H1 (cell line): Measurements from ENCODE around the gene MMP19. TPM values are rescaled to one million over a fixed set of nuclear protein-coding genes. Genes with fewer than 3 reads are reported as not detected.

Experiments
- CTCF ChIA-PET: fragments of 300-600 bp; sonication (Branson Sonifier 250); formaldehyde crosslinking; loops from one replicate; lab custom pipeline; 2021; ENCODE audit not compliant: partially characterized antibody; lab: Charles Lee
- POLR2A ChIA-PET: fragments of 300-600 bp; sonication (Branson Sonifier 250); formaldehyde crosslinking; loops from one replicate; lab custom pipeline; 2021; ENCODE audit warnings: inconsistent platforms; ENCODE audit not compliant: partially characterized antibody; lab: Charles Lee
- DNase-seq, 2 experiments: peaks; one replicate each; pipeline versions ENCODE4 v3.0.0 to v3.0.0-alpha.2; 2010 to 2022; ENCODE audit warnings: low spot score in 2 of 2, low read depth in 1 of 2, mixed read lengths in 1 of 2
- FAIRE-seq: peaks from 2 replicates; lab custom pipeline; 2011; peaks lifted over from hg19 to GRCh38; lab: Jason Lieb, UNC
- H2AFZ ChIP-seq: 2 replicates; pipeline ENCODE4 v1.8.1; 2012; ENCODE audit warnings: low read length, inconsistent platforms
- H2AK5ac ChIP-seq: 2 replicates; pipeline ENCODE4 v1.6.1; 2013; ENCODE audit warnings: low read depth, low read length
- H2BK120ac ChIP-seq: replicated peaks from 2 replicates; pipeline ENCODE3; 2013; ENCODE audit warnings: low read depth, low read length, inconsistent platforms
- H2BK12ac ChIP-seq: 2 replicates; pipeline ENCODE4 v1.6.1; 2013; ENCODE audit warnings: low read depth, low read length
- H2BK15ac ChIP-seq: 2 replicates; pipeline ENCODE4 v1.6.1; 2013; ENCODE audit warnings: low read length
- H2BK20ac ChIP-seq: 2 replicates; pipeline ENCODE4 v1.6.1; 2013; ENCODE audit warnings: low read length
- H2BK5ac ChIP-seq: 2 replicates; pipeline ENCODE4 v1.6.1; 2013; ENCODE audit warnings: low read depth, low read length
- H3K14ac ChIP-seq: 2 replicates; pipeline ENCODE4 v1.6.1; 2013; ENCODE audit warnings: inconsistent platforms; ENCODE audit not compliant: insufficient read length
- H3K18ac ChIP-seq: 2 replicates; pipeline ENCODE4 v1.6.1; 2013; ENCODE audit warnings: low read length; ENCODE audit errors: extremely low read depth
- H3K23ac ChIP-seq: 2 replicates; pipeline ENCODE4 v1.6.1; 2013; ENCODE audit warnings: inconsistent platforms; ENCODE audit not compliant: insufficient read length
- H3K23me2 ChIP-seq: 2 replicates; pipeline ENCODE4 v1.6.1; 2013; ENCODE audit warnings: low read depth, low read length
- H3K27ac ChIP-seq: 2 replicates; pipeline ENCODE4 v1.6.1; 2011; ENCODE audit warnings: low read depth, low read length, inconsistent platforms
- H3K27me3 ChIP-seq, 4 experiments: replicated peaks in 1 of 4; 1 replicate in 1 of 4; 2 replicates in 3 of 4; pipeline versions ENCODE4 v1.6.1 to v1.8.1; 2011 to 2013; ENCODE audit warnings: low read length in 3 of 4, mild to moderate bottlenecking in 3 of 4, inconsistent platforms in 2 of 4, mixed read lengths in 2 of 4, moderate library complexity in 1 of 4; ENCODE audit not compliant: control insufficient read depth in 3 of 4, insufficient read depth in 3 of 4; ENCODE audit errors: extremely low read depth in 1 of 4
- H3K36me3 ChIP-seq, 4 experiments: 2 replicates each; pipeline versions ENCODE4 v1.6.1 to v1.8.1; 2011 to 2013; ENCODE audit warnings: mild to moderate bottlenecking in 4 of 4, low read length in 3 of 4, moderate library complexity in 2 of 4, control low read depth in 1 of 4, inconsistent platforms in 1 of 4; ENCODE audit not compliant: insufficient read depth in 4 of 4, control insufficient read depth in 2 of 4
- H3K4ac ChIP-seq: replicated peaks from 2 replicates; pipeline ENCODE3; 2013; ENCODE audit warnings: low read length, low read depth, mixed read lengths, inconsistent platforms; ENCODE audit not compliant: insufficient read length
- H3K4me1 ChIP-seq, 4 experiments: replicated peaks in 1 of 4; 1 replicate in 1 of 4; 2 replicates in 3 of 4; pipeline versions ENCODE4 v1.6.1 to v1.8.1; 2011 to 2013; ENCODE audit warnings: low read length in 3 of 4, inconsistent platforms in 2 of 4, mixed read lengths in 1 of 4; ENCODE audit not compliant: insufficient read depth in 4 of 4, control insufficient read depth in 3 of 4
- H3K4me2 ChIP-seq, 2 experiments: 2 replicates each; pipeline versions ENCODE4 v1.6.1 to v1.8.1; 2011 to 2013; ENCODE audit warnings: low read depth in 2 of 2, low read length in 2 of 2, control low read depth in 1 of 2, inconsistent platforms in 1 of 2, mild to moderate bottlenecking in 1 of 2; ENCODE audit not compliant: insufficient read depth in 1 of 2
- H3K4me3 ChIP-seq, 4 experiments: fragments of 200-600, 300-600 bp in 1 of 4; sonication (generic), shearing (Covaris generic), sonication (Bioruptor Twin) in 1 of 4; 2 replicates each; pipeline versions ENCODE4 v1.5.1 to v1.8.1; 2011 to 2016; ENCODE audit warnings: low read length in 4 of 4, low read depth in 3 of 4, control low read depth in 2 of 4, inconsistent platforms in 2 of 4, mild to moderate bottlenecking in 2 of 4, mixed read lengths in 1 of 4, moderate library complexity in 1 of 4; ENCODE audit not compliant: insufficient read depth in 2 of 4; ENCODE audit errors: extremely low read depth in 1 of 4
- H3K56ac ChIP-seq: replicated peaks from 2 replicates; pipeline ENCODE3; 2013; ENCODE audit warnings: low read depth, mild to moderate bottlenecking, mixed read lengths, low read length, inconsistent platforms; ENCODE audit not compliant: insufficient read length
- H3K79me1 ChIP-seq: 2 replicates; pipeline ENCODE4 v1.6.1; 2013; ENCODE audit warnings: low read depth, low read length, control low read depth
- H3K79me2 ChIP-seq, 2 experiments: 2 replicates each; pipeline versions ENCODE4 v1.6.1 to v1.8.1; 2012 to 2013; ENCODE audit warnings: low read length in 2 of 2, mild to moderate bottlenecking in 2 of 2, inconsistent platforms in 1 of 2; ENCODE audit not compliant: insufficient read depth in 2 of 2, control insufficient read depth in 1 of 2
- H3K9ac ChIP-seq, 4 experiments: replicated peaks in 1 of 4; 1 replicate in 1 of 4; 2 replicates in 3 of 4; pipeline versions ENCODE4 v1.6.1 to v1.8.1; 2011 to 2013; ENCODE audit warnings: low read depth in 3 of 4, low read length in 3 of 4, control low read depth in 2 of 4, mild to moderate bottlenecking in 2 of 4, moderate library complexity in 2 of 4, inconsistent platforms in 1 of 4; ENCODE audit errors: extremely low read depth in 1 of 4
- H3K9me3 ChIP-seq, 2 experiments: 2 replicates each; pipeline versions ENCODE4 v1.6.1 to v1.8.1; 2012 to 2013; ENCODE audit warnings: mild to moderate bottlenecking in 2 of 2, moderate library complexity in 2 of 2, control low read depth in 1 of 2, inconsistent platforms in 1 of 2, low read depth in 1 of 2, low read length in 1 of 2, mixed read lengths in 1 of 2; ENCODE audit not compliant: insufficient read depth in 2 of 2
- H4K20me1 ChIP-seq, 2 experiments: replicated peaks in 1 of 2; 2 replicates each; pipeline versions ENCODE3 to v1.8.1; 2011 to 2013; ENCODE audit warnings: inconsistent platforms in 2 of 2, low read length in 2 of 2, mild to moderate bottlenecking in 1 of 2; ENCODE audit not compliant: insufficient read depth in 2 of 2, control insufficient read depth in 1 of 2
- H4K5ac ChIP-seq: 2 replicates; pipeline ENCODE4 v1.6.1; 2013; ENCODE audit warnings: low read length, low read depth, mixed read lengths, inconsistent platforms; ENCODE audit not compliant: insufficient read length
- H4K8ac ChIP-seq: 2 replicates; pipeline ENCODE4 v1.8.0; 2013; ENCODE audit warnings: mild to moderate bottlenecking, moderate library complexity, low read length, inconsistent platforms; ENCODE audit not compliant: insufficient read depth; ENCODE audit errors: extremely low read depth
- H4K91ac ChIP-seq: replicated peaks from 2 replicates; pipeline ENCODE3; 2013; ENCODE audit warnings: low read length, mixed read lengths, inconsistent platforms; ENCODE audit not compliant: insufficient read length
- CBX8 ChIP-seq: fragments of 300-800, 300-1000 bp; sonication (generic); IDR thresholded peaks from 2 replicates; pipeline ENCODE4 v1.7.1; 2016; ENCODE audit warnings: low read depth, low read length, borderline replicate concordance
- CEBPB ChIP-seq: IDR thresholded peaks from 2 replicates; pipeline ENCODE4 v1.6.1; 2012; ENCODE audit warnings: low read depth, low read length
- EZH2 ChIP-seq: fragments of 200-600 bp; sonication (generic); IDR thresholded peaks from 2 replicates; pipeline ENCODE4 v1.7.1; 2012; ENCODE audit warnings: low read depth, mild to moderate bottlenecking, moderate library complexity, low read length, inconsistent platforms; ENCODE audit not compliant: severe bottlenecking
- POLR2AphosphoS5 ChIP-seq: IDR thresholded peaks from 2 replicates; pipeline ENCODE4 v1.6.1; 2011; ENCODE audit warnings: low read depth, low read length
- RFX5 ChIP-seq: IDR thresholded peaks from 2 replicates; pipeline ENCODE4 v1.6.1; 2011; ENCODE audit warnings: low read depth, low read length, improper control_type of control experiment, borderline replicate concordance
- SIN3A ChIP-seq, 2 experiments: IDR thresholded peaks in 1 of 2; conservative IDR thresholded peaks in 1 of 2; 2 replicates each; pipeline ENCODE4 v1.6.1; 2011 to 2012; ENCODE audit warnings: low read length in 2 of 2, improper control_type of control experiment in 1 of 2, low read depth in 1 of 2, mild to moderate bottlenecking in 1 of 2
- SIRT6 ChIP-seq: IDR thresholded peaks from one replicate; pipeline ENCODE4 v1.7.1; 2012; ENCODE audit warnings: low read length, inconsistent platforms
- SIX5 ChIP-seq: IDR thresholded peaks from 2 replicates; pipeline ENCODE4 v1.6.1; 2011; ENCODE audit warnings: mild to moderate bottlenecking, low read depth, low read length
- SP1 ChIP-seq: IDR thresholded peaks from 2 replicates; pipeline ENCODE4 v1.6.1; 2011; ENCODE audit warnings: low read depth, low read length
- SP2 ChIP-seq: IDR thresholded peaks from 2 replicates; pipeline ENCODE4 v1.6.1; 2012; ENCODE audit warnings: mild to moderate bottlenecking, low read length, inconsistent platforms
- SUZ12 ChIP-seq: fragments of 200-600 bp; sonication (generic); IDR thresholded peaks from 2 replicates; pipeline ENCODE4 v1.6.1; 2012; ENCODE audit warnings: mild to moderate bottlenecking, inconsistent platforms, low read length, moderate library complexity, mixed read lengths
- YY1 ChIP-seq: IDR thresholded peaks from 2 replicates; pipeline ENCODE4 v1.6.1; 2011; ENCODE audit warnings: low read depth, mild to moderate bottlenecking, low read length
- WGBS, 2 experiments: shearing (Covaris generic) in 1 of 2; methylation state at CpG; one replicate each; pipeline versions ENCODE4 v1.1.6 to v1.1.7; 2013 to 2015; ENCODE audit warnings: low lambda C conversion rate in 2 of 2, mixed read lengths in 2 of 2, inconsistent platforms in 1 of 2, low coverage in 1 of 2, missing lambda C conversion rate in 1 of 2; ENCODE audit not compliant: insufficient replicate concordance in 2 of 2, insufficient coverage in 1 of 2, insufficient read length in 1 of 2; ENCODE audit errors: extremely low coverage in 1 of 2, missing lambda C conversion rate in 1 of 2; 5-methylcytosine and 5-hydroxymethylcytosine counted together
- polyA plus RNA-seq, 7 experiments: library from polyadenylated mRNA; depleted of rRNA in 3 of 7; stranded (reverse) in 5 of 7; unstranded in 2 of 7; fragments of >200 nt in 5 of 7; fragments of 200-250 nt in 2 of 7; gene quantifications; 1 replicate in 5 of 7; 2 replicates in 1 of 7; 4 replicates in 1 of 7; pipeline versions ENCODE4 v1.2.1 to v1.2.3, GENCODE V29; 2011 to 2013; ENCODE audit warnings: missing spikeins in 2 of 7, mixed read lengths in 2 of 7
- total RNA-seq: library from RNA; stranded (reverse); fragmentation: NEBNext Ultra II Directional; extraction: Animal tissue kit (Norgen Biotek cat#: 25700); gene quantifications from 2 replicates; pipeline ENCODE4 v1.2.1, GENCODE V29; 2021

MMP19 gene
- total and polyA plus RNA-seq, 2 of the 8 experiments (the other 6 are each of a cell fraction or from before 2014, with no cell fraction given): 2.7 to 3.3 TPM

- DNase-seq: no peak
- no peak overlapping the region for H3K56ac ChIP-seq
- TF ChIP-seq RFX5 (no peak), SP2 (no peak), POLR2AphosphoS5 (no peak), CEBPB (no peak), YY1 (no peak), CBX8 (no peak), SIRT6 (no peak), SUZ12 (no peak), SP1 (no peak), SIN3A (conservative IDR thresholded peaks at IDR 0.05 in 1 of 2, IDR thresholded peaks at IDR 0.05 in 1 of 2; ENCODE audit: low read depth in 1 of 2, low read length in 2 of 2) (no peak), EZH2 (no peak), SIX5 (no peak)
- no peaks in the 10 kb centered on the region; a peak in 1 of 4 replicates for H3K9me3 ChIP-seq
- no peak overlapping the region for H4K91ac ChIP-seq
- no peak overlapping the region for H3K4me2 ChIP-seq
- peaks cover 0 to 4% (median 3%) of the 10 kb centered on the region in 4 experiments; a peak in 4 of 7 replicates for H3K4me1 ChIP-seq
- no peak overlapping the region for H2AK5ac ChIP-seq
- no peak overlapping the region for H2BK5ac ChIP-seq
- no peak overlapping the region for H3K27ac ChIP-seq
- ChIA-PET CTCF (interaction anchor here (0.6 to 1.1 kb wide), 3 partner anchors 14 to 60 kb away, joined by 3 to 5 read pairs (median 3); no protein-coding TSS in a partner anchor), POLR2A (no interaction called here)
- no peak overlapping the region for H3K23ac ChIP-seq
- no peak overlapping the region for H3K14ac ChIP-seq
- no peaks in the 10 kb centered on the region for H3K79me2 ChIP-seq
- no peak overlapping the region for H3K4ac ChIP-seq
- no peaks in the 10 kb centered on the region for H3K36me3 ChIP-seq
- no peak overlapping the region for H2BK12ac ChIP-seq
- no peak for FAIRE-seq
- no peak overlapping the region for H3K18ac ChIP-seq
- H2BK20ac ChIP-seq: no peak overlapping the region
- peak overlapping the region; percentile 91 for H2AFZ ChIP-seq
- 71% methylated on average over 4 of the region's 4 CpGs; no CpG with 5 or more reads in 1 of the 2 experiments for WGBS, 2 experiments
- no peak overlapping the region for H2BK120ac ChIP-seq
- H4K20me1 ChIP-seq: no peaks in the 10 kb centered on the region
- no peak overlapping the region for H4K5ac ChIP-seq
- no peak overlapping the region for H4K8ac ChIP-seq
- no peak overlapping the region for H2BK15ac ChIP-seq
- no peaks in the 10 kb centered on the region for H3K79me1 ChIP-seq
- H3K27me3 ChIP-seq: no peaks in the 10 kb centered on the region
- H3K4me3 ChIP-seq: no peak overlapping the region
- no peaks in the 10 kb centered on the region for H3K23me2 ChIP-seq
- no peak overlapping the region for H3K9ac ChIP-seq
These were observed 33.1 kb upstream of the MMP19 start for GRCh38 chr12:55875704-55876467.
